ENCODE results near the gene LY86. TPM values are rescaled to one million over a fixed set of nuclear protein-coding genes. Genes with fewer than 3 reads are reported as not detected.

Gene LY86
- total and polyA plus RNA-seq, 2 experiments from 2014 or later = not detected

- H3K9me3 ChIP-seq (ENCODE audit: low read depth) = no peaks in the 10 kb centered on the region
- H3K27me3 ChIP-seq = no peaks in the 10 kb centered on the region
- no peaks in the 10 kb centered on the region for H3K4me1 ChIP-seq (ENCODE audit: low read depth)
- TF ChIP-seq, protein P1, sequence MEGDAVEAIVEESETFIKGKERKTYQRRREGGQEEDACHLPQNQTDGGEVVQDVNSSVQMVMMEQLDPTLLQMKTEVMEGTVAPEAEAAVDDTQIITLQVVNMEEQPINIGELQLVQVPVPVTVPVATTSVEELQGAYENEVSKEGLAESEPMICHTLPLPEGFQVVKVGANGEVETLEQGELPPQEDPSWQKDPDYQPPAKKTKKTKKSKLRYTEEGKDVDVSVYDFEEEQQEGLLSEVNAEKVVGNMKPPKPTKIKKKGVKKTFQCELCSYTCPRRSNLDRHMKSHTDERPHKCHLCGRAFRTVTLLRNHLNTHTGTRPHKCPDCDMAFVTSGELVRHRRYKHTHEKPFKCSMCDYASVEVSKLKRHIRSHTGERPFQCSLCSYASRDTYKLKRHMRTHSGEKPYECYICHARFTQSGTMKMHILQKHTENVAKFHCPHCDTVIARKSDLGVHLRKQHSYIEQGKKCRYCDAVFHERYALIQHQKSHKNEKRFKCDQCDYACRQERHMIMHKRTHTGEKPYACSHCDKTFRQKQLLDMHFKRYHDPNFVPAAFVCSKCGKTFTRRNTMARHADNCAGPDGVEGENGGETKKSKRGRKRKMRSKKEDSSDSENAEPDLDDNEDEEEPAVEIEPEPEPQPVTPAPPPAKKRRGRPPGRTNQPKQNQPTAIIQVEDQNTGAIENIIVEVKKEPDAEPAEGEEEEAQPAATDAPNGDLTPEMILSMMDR (IDR thresholded peaks at IDR 0.05; ENCODE audit: low read depth, low read length) = no peak
- DNase-seq (ENCODE audit: low read depth in 1 of 2, low spot score in 1 of 2) = no peak
- H3K4me3 ChIP-seq = no peak overlapping the region
- H3K36me3 ChIP-seq = no peaks in the 10 kb centered on the region
- no peak overlapping the region for H3K27ac ChIP-seq
Measured at GRCh38 chr6:6634735-6635075, 46.2 kb downstream of the LY86 start.

- no peaks in the 10 kb centered on the region for H3K36me3 ChIP-seq
- no peak overlapping the region for H3K4me3 ChIP-seq
- TF ChIP-seq, protein P1 (IDR thresholded peaks at IDR 0.05; ENCODE audit: low read depth, low read length) = no peak
- no peaks in the 10 kb centered on the region for H3K4me1 ChIP-seq (ENCODE audit: low read depth)
- no peak for DNase-seq (ENCODE audit: low read depth in 1 of 2, low spot score in 1 of 2)
- no peaks in the 10 kb centered on the region for H3K27me3 ChIP-seq
- H3K9me3 ChIP-seq (ENCODE audit: low read depth) = no peaks in the 10 kb centered on the region
- H3K27ac ChIP-seq = no peak overlapping the region
Measured at GRCh38 chr6:6635291-6635690, 46.8 kb downstream of the LY86 start.

DNA sequence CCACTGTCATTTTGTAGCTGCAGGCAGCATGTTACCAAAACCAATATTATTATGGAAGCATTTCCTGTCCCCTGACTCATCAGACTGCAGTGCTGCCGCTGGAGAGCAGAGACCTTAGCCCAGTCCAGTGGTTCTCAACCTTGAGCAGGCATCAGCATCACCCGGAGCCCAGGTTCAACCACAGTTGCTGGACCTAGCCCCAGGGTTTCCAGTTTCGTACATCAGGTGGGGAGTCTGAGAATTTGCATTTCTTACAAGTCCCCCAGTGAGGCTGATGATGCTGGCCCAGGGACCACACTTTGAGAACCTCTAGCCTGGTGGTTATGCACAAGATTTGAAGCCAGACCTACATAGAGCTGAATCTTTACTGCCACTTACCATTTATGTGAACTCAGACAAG is 47.3 kb downstream of the LY86 start:
- H3K4me1 ChIP-seq (ENCODE audit: low read depth) = no peaks in the 10 kb centered on the region
- H3K27me3 ChIP-seq = no peaks in the 10 kb centered on the region
- TF ChIP-seq, protein P1 (IDR thresholded peaks at IDR 0.05; ENCODE audit: low read depth, low read length) = no peak
- H3K4me3 ChIP-seq = no peak overlapping the region
- no peaks in the 10 kb centered on the region for H3K36me3 ChIP-seq
- H3K9me3 ChIP-seq (ENCODE audit: low read depth) = no peaks in the 10 kb centered on the region
- H3K27ac ChIP-seq = no peak overlapping the region
- DNase-seq (ENCODE audit: low read depth in 1 of 2, low spot score in 1 of 2) = no peak

- Histone ChIP-seq H3K4me1 (ENCODE audit: low read depth) (no peaks in the 10 kb centered on the region), H3K9me3 (ENCODE audit: low read depth) (no peaks in the 10 kb centered on the region), H3K4me3 (no peak overlapping the region), H3K36me3 (no peaks in the 10 kb centered on the region), H3K27me3 (no peaks in the 10 kb centered on the region), H3K27ac (no peak overlapping the region)
- TF ChIP-seq, protein P1 (IDR thresholded peaks at IDR 0.05; ENCODE audit: low read depth, low read length) = no peak
- DNase-seq (ENCODE audit: low read depth in 1 of 2, low spot score in 1 of 2) = no peak
Measured at GRCh38 chr6:6639572-6639971, 51.1 kb downstream of the LY86 start.

DNA sequence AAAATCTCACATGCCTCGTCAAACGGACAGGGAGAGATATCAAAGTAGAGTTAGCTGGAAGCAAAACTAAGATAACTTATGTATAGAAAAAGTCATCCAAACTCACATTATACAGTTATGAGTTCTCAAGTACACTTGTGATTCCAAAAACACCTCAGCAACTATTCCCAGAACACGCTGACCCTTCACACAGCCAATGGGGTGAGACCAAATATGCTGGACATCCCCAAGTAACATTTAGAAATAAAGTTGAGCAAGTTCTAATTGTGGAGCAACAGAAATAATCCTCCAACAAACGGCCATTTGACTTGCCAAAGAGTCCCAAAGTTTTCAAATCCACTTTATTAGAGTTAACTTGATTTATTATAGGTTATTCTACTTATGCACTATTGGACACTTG is 52.4 kb downstream of the LY86 start:
- H3K9me3 ChIP-seq (ENCODE audit: low read depth) = no peaks in the 10 kb centered on the region
- H3K4me1 ChIP-seq (ENCODE audit: low read depth) = no peaks in the 10 kb centered on the region
- no peaks in the 10 kb centered on the region for H3K36me3 ChIP-seq
- H3K27me3 ChIP-seq = no peaks in the 10 kb centered on the region
- no peak for DNase-seq (ENCODE audit: low read depth in 1 of 2, low spot score in 1 of 2)
- H3K27ac ChIP-seq = no peak overlapping the region
- no peak overlapping the region for H3K4me3 ChIP-seq
- TF ChIP-seq, protein P1 (IDR thresholded peaks at IDR 0.05; ENCODE audit: low read depth, low read length) = no peak

- no peak overlapping the region for H3K27ac ChIP-seq
- TF ChIP-seq, protein P1 (IDR thresholded peaks at IDR 0.05; ENCODE audit: low read depth, low read length) = no peak
- H3K4me1 ChIP-seq (ENCODE audit: low read depth) = no peaks in the 10 kb centered on the region
- no peaks in the 10 kb centered on the region for H3K36me3 ChIP-seq
- no peak for DNase-seq (ENCODE audit: low read depth in 1 of 2, low spot score in 1 of 2)
- no peaks in the 10 kb centered on the region for H3K27me3 ChIP-seq
- H3K4me3 ChIP-seq = no peak overlapping the region
- H3K9me3 ChIP-seq (ENCODE audit: low read depth) = no peaks in the 10 kb centered on the region
Measured at GRCh38 chr6:6643398-6643797, 54.9 kb downstream of the LY86 start.
